Liver (tissue), 9 donors: Measurements from ENCODE around the gene ITGB2. TPM values are rescaled to one million over a fixed set of nuclear protein-coding genes. Genes with fewer than 3 reads are reported as not detected.

Experiments used
- DNase-seq: peaks from one replicate; pipeline ENCODE4 v3.0.0-alpha.2; 2017; ENCODE audit warnings: low spot score
- H3K27ac ChIP-seq, 2 donors: one replicate each; pipeline ENCODE4 v1.7.0; 2013; ENCODE audit warnings: inconsistent platforms in 2 of 2, low read length in 2 of 2, control low read depth in 1 of 2, low read depth in 1 of 2, mild to moderate bottlenecking in 1 of 2
- H3K27me3 ChIP-seq, 4 donors: one replicate each; pipeline versions ENCODE4 v1.6.1 to v1.7.0; 2013; ENCODE audit warnings: low read length in 3 of 4, inconsistent platforms in 1 of 4, mild to moderate bottlenecking in 1 of 4, moderate library complexity in 1 of 4; ENCODE audit not compliant: control insufficient read depth in 4 of 4, insufficient read depth in 4 of 4
- H3K36me3 ChIP-seq, 4 donors: one replicate each; pipeline versions ENCODE4 v1.6.1 to v1.7.0; 2013; ENCODE audit warnings: low read length in 3 of 4, mild to moderate bottlenecking in 3 of 4, low read depth in 1 of 4, moderate library complexity in 1 of 4; ENCODE audit not compliant: control insufficient read depth in 4 of 4, insufficient read depth in 3 of 4
- H3K4me1 ChIP-seq, 4 donors: one replicate each; pipeline versions ENCODE4 v1.6.1 to v1.7.0; 2013; ENCODE audit warnings: low read length in 3 of 4, mild to moderate bottlenecking in 3 of 4, moderate library complexity in 1 of 4; ENCODE audit not compliant: control insufficient read depth in 4 of 4, insufficient read depth in 4 of 4
- H3K4me3 ChIP-seq, 3 donors: one replicate each; pipeline versions ENCODE4 v1.6.1 to v1.7.0; 2013; ENCODE audit warnings: low read length in 3 of 3, control low read depth in 1 of 3, low read depth in 1 of 3, mild to moderate bottlenecking in 1 of 3
- H3K9ac ChIP-seq, 2 donors: one replicate each; pipeline ENCODE4 v1.7.0; 2013; ENCODE audit warnings: low read length in 2 of 2, mild to moderate bottlenecking in 2 of 2, moderate library complexity in 2 of 2, control low read depth in 1 of 2, low read depth in 1 of 2
- H3K9me3 ChIP-seq, 4 donors: one replicate each; pipeline versions ENCODE4 v1.6.1 to v1.7.0; 2013; ENCODE audit warnings: low read length in 3 of 4; ENCODE audit not compliant: control insufficient read depth in 4 of 4
- CTCF ChIP-seq: fragments of 150-350 bp; IDR thresholded peaks from 2 replicates; pipeline ENCODE4 v1.5.1; 2017; ENCODE audit warnings: improper control_type of control experiment, low read depth, low read length; ENCODE audit not compliant: missing input control
- EGR1 ChIP-seq, 2 donors: IDR thresholded peaks; 2 replicates each; pipeline ENCODE4 v1.6.1; 2016 to 2018; ENCODE audit warnings: antibody characterized with exemption in 2 of 2, low read depth in 2 of 2
- FOXA2 ChIP-seq: IDR thresholded peaks from 2 replicates; pipeline ENCODE4 v1.6.1; 2016; ENCODE audit warnings: antibody characterized with exemption
- GABPA ChIP-seq, 2 donors: IDR thresholded peaks in 1 of 2; conservative IDR thresholded peaks in 1 of 2; 2 replicates each; pipeline ENCODE4 v1.6.1; 2016; ENCODE audit warnings: antibody characterized with exemption in 2 of 2, mild to moderate bottlenecking in 1 of 2, moderate library complexity in 1 of 2
- HNF4A ChIP-seq, 2 donors: conservative IDR thresholded peaks; 2 replicates each; pipeline ENCODE4 v1.6.1; 2016; ENCODE audit warnings: antibody characterized with exemption in 2 of 2, mild to moderate bottlenecking in 2 of 2
- HNF4G ChIP-seq: IDR thresholded peaks from 2 replicates; pipeline ENCODE4 v1.6.1; 2016; ENCODE audit warnings: antibody characterized with exemption
- JUND ChIP-seq, 2 donors: IDR thresholded peaks; 2 replicates each; pipeline ENCODE4 v1.6.1; 2016; ENCODE audit warnings: antibody characterized with exemption in 2 of 2
- MAX ChIP-seq: IDR thresholded peaks from 2 replicates; pipeline ENCODE4 v1.6.1; 2016; ENCODE audit warnings: antibody characterized with exemption
- RAD21 ChIP-seq, 2 donors: IDR thresholded peaks; 2 replicates each; pipeline ENCODE4 v1.6.1; 2016; ENCODE audit warnings: antibody characterized with exemption in 2 of 2, mild to moderate bottlenecking in 2 of 2
- REST ChIP-seq: IDR thresholded peaks from 2 replicates; pipeline ENCODE4 v1.6.1; 2016; ENCODE audit warnings: antibody characterized with exemption, mild to moderate bottlenecking
- RXRA ChIP-seq, 2 donors: IDR thresholded peaks; 2 replicates each; pipeline ENCODE4 v1.6.1; 2017 to 2018; ENCODE audit warnings: antibody characterized with exemption in 2 of 2, mild to moderate bottlenecking in 1 of 2
- SP1 ChIP-seq: IDR thresholded peaks from 2 replicates; pipeline ENCODE4 v1.6.1; 2018; ENCODE audit warnings: antibody characterized with exemption, mild to moderate bottlenecking
- TAF1 ChIP-seq: conservative IDR thresholded peaks from 2 replicates; pipeline ENCODE4 v1.6.1; 2016; ENCODE audit warnings: antibody characterized with exemption, mild to moderate bottlenecking
- YY1 ChIP-seq: IDR thresholded peaks from 2 replicates; pipeline ENCODE4 v1.6.1; 2016; ENCODE audit warnings: antibody characterized with exemption, mild to moderate bottlenecking
- ZBTB33 ChIP-seq: IDR thresholded peaks from 2 replicates; pipeline ENCODE4 v1.6.1; 2016; ENCODE audit warnings: antibody characterized with exemption
- WGBS: extraction: QIAGEN DNeasy Blood & Tissue Kit; methylation state at CpG from one replicate; pipeline ENCODE4 v1.1.7; 2013; 5-methylcytosine and 5-hydroxymethylcytosine counted together
- polyA plus RNA-seq, 2 donors: library from polyadenylated mRNA; stranded (reverse) in 1 of 2; unstranded in 1 of 2; fragments of 200-250 nt in 1 of 2; fragments of >200 nt in 1 of 2; fragmentation: Nextera tagmentation in 1 of 2; extraction: Ambion mirVana in 1 of 2; gene quantifications; one replicate each; pipeline versions ENCODE4 v1.2.1 to v1.2.3, GENCODE V29; 2013 to 2015
- total RNA-seq, 2 donors: library from RNA; depleted of rRNA; stranded (reverse); fragments of >200 nt; gene quantifications; one replicate each; pipeline ENCODE4 v1.2.3, GENCODE V29; 2014
- donor health status: healthy.
- donor health status: healthy.
- donor health status: healthy.
- donor health status: healthy.
- donor health status: healthy.

Gene ITGB2
- total and polyA plus RNA-seq, 4 donors, result 9.6 to 50.6 (median 28.7) TPM

GRCh38 chr21:44898011-44898488 lies 22.6 kb downstream of the ITGB2 start:
- TF ChIP-seq HNF4A (conservative IDR thresholded peaks at IDR 0.05), result no peak
- no peak for TF ChIP-seq REST
- no peak for TF ChIP-seq YY1
- no peak for TF ChIP-seq EGR1 (IDR thresholded peaks at IDR 0.05; ENCODE audit: low read depth in 2 of 2)
- TF ChIP-seq RXRA (IDR thresholded peaks at IDR 0.05), result no peak
- TF ChIP-seq GABPA (IDR thresholded peaks at IDR 0.05 in 1 of 2, conservative IDR thresholded peaks at IDR 0.05 in 1 of 2), result no peak
- no peak for TF ChIP-seq ZBTB33
- no peak for TF ChIP-seq JUND (IDR thresholded peaks at IDR 0.05)
- TF ChIP-seq CTCF, result no peak
- no peak for TF ChIP-seq SP1
- no peak for TF ChIP-seq HNF4G
- no peak for TF ChIP-seq MAX
- Histone ChIP-seq H3K4me3 (no peak overlapping the region), H3K36me3 (peaks cover 0 to 11% (median 0%) of the 10 kb centered on the region in 4 donors), H3K9me3 (no peaks in the 10 kb centered on the region), H3K27ac (no peak overlapping the region), H3K4me1 (peaks cover 7 to 19% (median 12%) of the 10 kb centered on the region in 4 donors), H3K9ac (no peak overlapping the region), H3K27me3 (no peaks in the 10 kb centered on the region)
- 84% methylated on average over 13 of the region's 13 CpGs for WGBS
- no peak for DNase-seq

- Histone ChIP-seq H3K9ac (no peak overlapping the region), H3K27me3 (no peaks in the 10 kb centered on the region), H3K27ac (no peak overlapping the region), H3K36me3 (peaks cover 0 to 9% (median 0%) of the 10 kb centered on the region in 4 donors), H3K4me1 (peaks cover 7 to 19% (median 12%) of the 10 kb centered on the region in 4 donors), H3K9me3 (no peaks in the 10 kb centered on the region), H3K4me3 (no peak overlapping the region)
- WGBS, result 87% methylated on average over 21 of the region's 21 CpGs
- DNase-seq, result no peak
- TF ChIP-seq RAD21 (IDR thresholded peaks at IDR 0.05) (no peak), YY1 (no peak), RXRA (IDR thresholded peaks at IDR 0.05) (no peak), CTCF (no peak), SP1 (no peak), FOXA2 (no peak), MAX (no peak), TAF1 (no peak), JUND (IDR thresholded peaks at IDR 0.05) (no peak), ZBTB33 (no peak)
Measured at GRCh38 chr21:44897326-44898010, 23.2 kb downstream of the ITGB2 start.
